ENCODE measurements around the gene NKD2.

The NKD2 gene

DNA sequence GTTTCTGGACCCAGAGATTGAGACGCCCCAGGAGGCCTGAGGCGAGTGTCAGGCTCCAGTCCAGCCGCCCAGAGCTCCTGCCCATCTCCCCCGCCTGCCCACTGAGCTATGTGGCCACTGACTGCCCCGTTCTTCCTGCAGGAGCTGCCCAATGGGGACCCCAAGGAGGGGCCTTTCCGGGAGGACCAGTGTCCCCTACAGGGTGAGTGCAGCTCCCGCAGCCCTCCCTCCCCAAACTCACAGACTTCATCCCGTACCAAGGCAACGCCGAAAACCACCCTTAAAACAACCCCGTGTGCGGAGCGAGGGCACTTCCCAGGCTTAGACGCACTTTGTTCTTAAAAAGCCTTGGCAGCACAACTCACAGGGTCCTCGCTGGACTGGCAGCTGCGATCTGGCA, 23.4 kb downstream of the NKD2 start:
- DNase-seq = no peak

DNA sequence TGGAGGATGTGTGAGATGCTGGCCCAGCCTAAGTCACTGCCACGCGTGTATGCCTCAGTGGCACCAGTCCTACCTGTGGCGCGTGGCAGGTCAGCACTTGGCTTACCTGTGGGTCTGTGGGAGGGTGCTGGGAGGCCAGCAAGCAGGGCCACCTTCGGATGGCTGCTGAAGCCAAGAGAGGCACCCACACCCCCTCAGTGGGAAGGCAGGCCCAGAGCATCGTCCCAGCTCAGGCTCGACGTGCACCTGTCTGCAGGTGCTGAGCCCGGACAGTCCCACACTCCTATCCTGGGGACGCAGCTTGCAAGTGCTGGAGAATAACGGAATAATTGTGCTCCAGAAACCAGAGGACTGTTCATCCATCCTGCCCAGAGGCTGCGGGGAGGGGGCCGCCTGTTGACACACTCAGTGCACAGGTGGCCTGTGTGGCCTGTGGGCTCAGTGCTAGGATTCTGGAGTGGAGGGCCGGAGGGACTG, 24.0 kb downstream of the NKD2 start:
- no peak for DNase-seq

GRCh38 chr5:1033178-1033577, 24.6 kb downstream of the NKD2 start:
- no peak for DNase-seq

- no peak for DNase-seq
Observed at GRCh38 chr5:1033606-1034420, 25.2 kb downstream of the NKD2 start.

DNA sequence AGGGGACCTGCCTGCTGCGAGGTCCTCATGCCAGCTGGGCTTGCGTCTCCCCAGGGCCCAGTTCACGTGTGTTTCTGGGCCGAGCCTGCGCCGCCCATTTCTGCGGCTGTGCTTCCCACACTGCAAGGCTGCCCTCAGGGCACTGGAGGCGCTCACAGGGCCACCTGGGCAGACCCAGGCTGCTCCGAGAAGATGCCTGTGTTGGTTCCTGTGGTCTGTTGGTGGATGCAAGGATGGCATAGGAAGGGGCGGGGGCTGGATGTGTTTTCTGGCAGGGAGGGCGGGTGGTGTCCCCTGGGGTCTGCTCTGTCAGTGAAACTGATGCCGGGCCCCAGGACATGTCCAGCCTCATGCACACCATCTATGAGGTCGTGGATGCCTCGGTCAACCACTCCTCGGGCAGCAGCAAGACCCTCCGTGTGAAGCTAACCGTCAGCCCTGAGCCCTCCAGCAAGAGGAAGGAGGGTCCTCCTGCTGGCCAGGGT, 25.9 kb downstream of the NKD2 start:
- no peak for DNase-seq

DNA sequence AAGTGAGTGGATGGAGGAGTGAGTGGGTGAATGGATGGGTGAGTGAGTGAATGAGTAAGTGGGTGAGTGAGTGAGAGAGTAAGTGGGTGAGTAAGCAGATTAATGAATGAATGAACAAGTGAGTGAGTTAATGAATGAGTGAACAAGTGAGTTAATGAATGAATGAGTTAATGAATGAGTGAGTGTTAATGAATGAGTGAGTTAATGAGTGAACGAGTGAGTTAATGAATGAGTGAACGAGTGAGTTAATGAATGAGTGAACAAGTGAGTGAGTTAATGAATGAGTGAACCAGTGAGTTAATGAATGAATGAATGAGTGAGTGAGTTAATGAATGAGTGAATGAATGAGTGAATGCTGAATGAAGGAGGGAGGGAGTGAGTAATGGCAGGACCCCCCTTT, 26.4 kb downstream of the NKD2 start:
- no peak for DNase-seq

- no peak for DNase-seq
Observed at GRCh38 chr5:1035421-1036405, 27.1 kb downstream of the NKD2 start.

GRCh38 chr5:1036504-1037122, 28.0 kb downstream of the NKD2 start:
- DNase-seq = no peak

- no peak for DNase-seq
Observed at GRCh38 chr5:1037123-1037670, 28.6 kb downstream of the NKD2 start.

- no peak for DNase-seq
Observed at GRCh38 chr5:1037671-1038416, 29.2 kb downstream of the NKD2 start.

GRCh38 chr5:1038417-1039209, 30.0 kb downstream of the NKD2 start:
- DNase-seq = no peak

DNA sequence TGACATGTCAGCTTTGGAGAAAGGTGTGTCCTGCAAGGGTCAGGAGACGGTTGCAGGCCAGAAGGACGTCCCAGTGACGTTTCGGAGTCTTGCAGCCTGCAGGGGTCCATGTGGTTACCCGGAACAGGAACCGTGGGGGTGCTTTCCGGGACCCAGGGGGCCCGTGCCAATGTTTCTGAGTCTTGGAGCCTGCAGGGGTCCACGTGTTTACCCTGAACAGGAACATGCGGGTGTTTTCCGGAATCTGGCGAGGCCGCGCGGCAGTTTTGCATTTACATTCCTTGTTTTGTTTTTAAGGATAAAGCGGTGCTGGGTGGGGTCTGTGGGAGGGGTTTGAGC, 30.6 kb downstream of the NKD2 start:
- no peak for DNase-seq

- no peak for DNase-seq
Observed at GRCh38 chr5:1039706-1040260, 31.2 kb downstream of the NKD2 start.

DNA sequence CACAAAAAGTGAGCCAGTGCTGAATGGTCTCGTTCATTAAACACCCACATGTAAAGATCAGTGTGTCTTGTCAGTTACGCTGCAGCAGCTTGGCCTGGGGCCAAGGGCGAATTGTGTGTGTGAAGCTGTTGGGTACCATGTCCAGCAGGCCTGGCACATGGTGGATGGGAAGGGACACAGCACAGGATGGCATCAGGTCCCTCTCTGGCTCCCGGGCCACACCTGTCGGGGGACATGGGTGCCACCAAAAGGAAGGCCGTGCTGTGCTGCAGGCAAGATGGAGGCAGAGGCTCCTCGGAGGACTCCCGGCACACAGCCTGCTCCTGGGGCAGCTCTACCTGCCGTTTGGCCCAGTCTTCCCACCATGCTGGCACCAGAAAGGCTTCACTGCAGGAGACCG, 32.0 kb downstream of the NKD2 start:
- no peak for DNase-seq

- no peak for DNase-seq
Observed at GRCh38 chr5:1041225-1042143, 32.9 kb downstream of the NKD2 start.

- no peak for DNase-seq
Observed at GRCh38 chr5:1042626-1043025, 34.0 kb downstream of the NKD2 start.

DNA sequence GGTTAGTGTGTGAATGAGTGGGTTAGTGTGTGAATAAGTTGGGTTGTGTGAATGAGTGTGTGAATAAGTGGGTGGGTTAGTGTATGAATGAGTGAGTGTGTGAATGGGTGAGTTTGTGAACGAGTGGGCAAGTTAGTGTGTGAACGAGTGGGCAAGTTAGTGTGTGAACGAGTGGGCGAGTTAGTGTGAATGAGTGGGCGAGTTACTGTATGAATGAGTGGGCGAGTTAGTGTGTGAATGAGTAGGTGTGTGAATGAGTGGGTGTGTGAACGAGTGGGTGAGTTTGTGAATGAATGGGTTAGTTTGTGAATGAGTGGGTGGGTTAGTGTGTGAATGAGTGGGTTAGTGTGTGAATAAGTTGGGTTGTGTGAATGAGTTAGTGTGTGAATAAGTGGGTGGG, 34.7 kb downstream of the NKD2 start:
- DNase-seq = no peak

DNA sequence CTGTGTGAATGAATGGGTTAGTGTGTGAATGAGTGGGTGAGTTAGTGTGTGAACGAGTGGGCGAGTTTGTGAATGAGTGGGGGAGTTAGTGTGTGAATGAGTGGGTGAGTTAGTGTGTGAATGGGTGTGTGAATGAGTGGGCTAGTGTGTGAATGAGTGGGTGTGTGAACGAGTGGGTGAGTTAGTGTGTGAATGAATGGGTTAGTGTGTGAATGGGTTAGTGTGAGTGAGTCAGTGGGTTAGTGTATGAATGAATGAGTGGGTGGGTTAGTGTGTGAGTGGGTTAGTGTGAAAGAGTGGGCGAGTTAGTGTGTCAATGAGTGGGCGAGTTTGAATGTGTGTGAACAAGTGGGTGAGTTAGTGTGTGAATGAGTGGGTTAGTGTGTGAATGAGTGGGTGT, 35.5 kb downstream of the NKD2 start:
- no peak for DNase-seq

GRCh38 chr5:1045960-1046560, 37.5 kb downstream of the NKD2 start:
- no peak for DNase-seq

All from HCEC 1CT (cell line).